Measurements from ENCODE around the gene TAF8.

The TAF8 gene

DNA sequence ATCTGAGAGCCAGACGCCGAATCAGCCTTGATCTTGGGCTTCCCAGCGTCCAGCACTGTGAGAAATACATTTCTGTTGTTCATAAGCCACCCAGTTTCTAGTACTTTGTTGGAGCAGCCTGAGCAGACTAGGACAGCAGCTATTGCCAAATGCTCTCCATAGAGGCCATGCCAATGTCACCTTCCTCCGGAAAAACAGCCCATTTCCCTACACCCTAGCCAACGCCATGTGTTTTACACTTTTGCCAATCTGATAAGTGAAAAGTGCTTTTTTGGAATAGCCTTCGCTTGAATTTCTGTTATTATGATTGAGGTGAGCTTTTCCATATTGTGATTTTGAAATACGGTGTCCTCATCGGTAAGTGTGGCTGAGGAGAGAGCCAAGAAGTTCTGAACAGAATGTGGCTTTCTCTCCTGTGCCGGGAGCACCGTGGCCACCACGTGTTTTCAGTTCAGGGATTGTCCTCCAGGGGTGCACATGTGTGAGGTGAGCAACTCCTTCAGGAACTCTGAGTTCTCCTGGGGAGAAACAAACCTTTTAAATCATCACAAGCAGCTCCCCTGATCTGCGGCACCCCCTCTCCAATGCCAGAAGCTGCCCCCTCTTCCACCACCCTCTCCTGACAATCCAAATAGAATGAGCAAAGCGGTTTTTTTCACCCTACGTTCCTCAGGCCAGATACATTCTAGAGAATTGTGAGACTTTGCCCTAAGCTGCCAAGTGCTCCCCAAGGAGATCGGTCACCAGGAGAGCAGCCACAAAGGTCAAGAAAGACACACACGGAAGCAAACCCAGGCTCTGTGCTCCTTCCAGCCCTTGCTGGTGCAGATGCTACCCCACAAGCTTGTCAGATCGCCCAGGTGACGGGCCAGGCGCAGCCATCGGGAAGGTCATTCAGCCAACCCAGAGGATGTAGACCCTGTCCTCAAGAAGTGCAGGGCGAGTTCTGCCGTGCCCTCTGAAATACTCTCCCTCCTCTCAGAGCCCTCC lies 36.0 kb downstream of the TAF8 start:
- no peaks in the 10 kb centered on the region for H3K9me3 ChIP-seq (replicated peaks in 1 of 2; ENCODE audit: control insufficient read depth in 2 of 2, insufficient read depth in 1 of 2, low read depth in 1 of 2, low read length in 2 of 2)
- no peak overlapping the region for H3K18ac ChIP-seq (ENCODE audit: low read length)
- H2BK120ac ChIP-seq (ENCODE audit: low read depth, low read length): no peak overlapping the region
- no peak overlapping the region for H3K9ac ChIP-seq (ENCODE audit: low read depth, low read length, poor library complexity)
- no CpG with 5 or more reads among the region's 22 CpGs for WGBS, 2 donors (ENCODE audit: extremely low coverage in 2 of 2, insufficient read length in 2 of 2, insufficient replicate concordance in 1 of 2)
- no peak overlapping the region for H4K91ac ChIP-seq (ENCODE audit: low read depth, low read length, poor library complexity)
- H3K36me3 ChIP-seq (replicated peaks in 1 of 2; ENCODE audit: control insufficient read depth in 2 of 2, insufficient read depth in 2 of 2, low read length in 2 of 2): peaks cover under 1 to 2% of the 10 kb centered on the region in 2 donors
- H3K4me1 ChIP-seq (ENCODE audit: control insufficient read depth in 2 of 2, insufficient read depth in 1 of 2, low read depth in 1 of 2, low read length in 2 of 2): peaks cover 0 to 4% of the 10 kb centered on the region in 2 donors
- no peaks in the 10 kb centered on the region for H3K79me1 ChIP-seq (ENCODE audit: low read depth, low read length)
- H2AK5ac ChIP-seq (ENCODE audit: low read depth, low read length): no peak overlapping the region
- H2AFZ ChIP-seq (ENCODE audit: low read length): no peak overlapping the region
- H3K14ac ChIP-seq (ENCODE audit: low read length): peak overlapping the region; percentile 47
- no peak overlapping the region for H3K23ac ChIP-seq (ENCODE audit: low read depth, low read length, poor library complexity)
- H4K8ac ChIP-seq (ENCODE audit: low read depth, low read length): no peak overlapping the region
- H2BK12ac ChIP-seq (ENCODE audit: low read length): no peak overlapping the region
- no peak overlapping the region for H3K27ac ChIP-seq (replicated peaks; ENCODE audit: low read length)
- no peak overlapping the region for H3K4me3 ChIP-seq (ENCODE audit: low read length in 2 of 2)
- no peak overlapping the region for H3K4ac ChIP-seq (ENCODE audit: low read length)
- no peak for DNase-seq (ENCODE audit: low spot score)
- peaks cover 0 to 3% (median 0%) of the 10 kb centered on the region in 3 experiments for H3K27me3 ChIP-seq (ENCODE audit: control insufficient read depth in 3 of 3, insufficient read depth in 3 of 3, low read depth in 1 of 3, low read length in 3 of 3)
- no peak overlapping the region for H2BK5ac ChIP-seq (ENCODE audit: low read length)
- no peak overlapping the region for H2BK15ac ChIP-seq (ENCODE audit: low read length)
- no peak overlapping the region for H3K4me2 ChIP-seq (ENCODE audit: insufficient read depth, low read length, poor library complexity, severe bottlenecking)

DNA sequence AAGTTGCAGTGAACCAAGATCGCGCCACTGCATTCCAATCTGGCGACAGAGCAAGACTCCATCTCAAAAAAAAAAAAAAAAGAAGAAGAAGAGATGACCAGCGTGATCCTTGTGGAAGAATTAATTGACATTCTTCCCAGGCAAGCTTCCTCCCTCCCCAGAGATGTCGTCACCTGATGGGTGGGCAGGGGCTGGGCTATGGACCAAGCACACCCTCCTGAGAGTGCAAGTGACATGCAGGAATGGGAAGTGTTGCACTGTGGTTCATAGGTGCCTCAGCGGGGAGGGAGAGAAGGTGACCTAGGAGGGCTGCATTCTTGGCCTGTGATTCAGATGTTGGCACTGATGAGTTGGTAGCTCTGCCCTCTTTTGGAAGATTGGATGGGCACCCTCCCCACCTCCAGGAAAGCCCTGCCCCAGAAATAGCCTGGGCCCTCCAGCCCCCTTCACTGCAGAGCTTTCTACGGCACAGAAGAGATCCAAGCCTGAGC lies 37.8 kb downstream of the TAF8 start:
- Histone ChIP-seq H3K4me1 (ENCODE audit: control insufficient read depth in 2 of 2, insufficient read depth in 1 of 2, low read depth in 1 of 2, low read length in 2 of 2) (peaks cover 0 to 5% of the 10 kb centered on the region in 2 donors), H3K79me1 (ENCODE audit: low read depth, low read length) (no peaks in the 10 kb centered on the region), H2BK5ac (ENCODE audit: low read length) (no peak overlapping the region), H3K27me3 (ENCODE audit: control insufficient read depth in 3 of 3, insufficient read depth in 3 of 3, low read depth in 1 of 3, low read length in 3 of 3) (peaks cover 0 to 3% (median 0%) of the 10 kb centered on the region in 3 experiments), H3K9me3 (replicated peaks in 1 of 2; ENCODE audit: control insufficient read depth in 2 of 2, insufficient read depth in 1 of 2, low read depth in 1 of 2, low read length in 2 of 2) (no peaks in the 10 kb centered on the region), H3K9ac (ENCODE audit: low read depth, low read length, poor library complexity) (peak overlapping the region; percentile 33), H2BK12ac (ENCODE audit: low read length) (no peak overlapping the region), H2BK120ac (ENCODE audit: low read depth, low read length) (no peak overlapping the region), H3K27ac (replicated peaks; ENCODE audit: low read length) (no peak overlapping the region), H3K36me3 (replicated peaks in 1 of 2; ENCODE audit: control insufficient read depth in 2 of 2, insufficient read depth in 2 of 2, low read length in 2 of 2) (peaks cover 0 to 2% of the 10 kb centered on the region in 2 donors), H3K4me3 (ENCODE audit: low read length in 2 of 2) (no peak overlapping the region), H2AK5ac (ENCODE audit: low read depth, low read length) (no peak overlapping the region), H4K91ac (ENCODE audit: low read depth, low read length, poor library complexity) (no peak overlapping the region), H2BK15ac (ENCODE audit: low read length) (no peak overlapping the region), H3K14ac (ENCODE audit: low read length) (no peak overlapping the region), H4K8ac (ENCODE audit: low read depth, low read length) (no peak overlapping the region), H3K18ac (ENCODE audit: low read length) (no peak overlapping the region), H3K23ac (ENCODE audit: low read depth, low read length, poor library complexity) (no peak overlapping the region), H3K4ac (ENCODE audit: low read length) (no peak overlapping the region), H3K4me2 (ENCODE audit: insufficient read depth, low read length, poor library complexity, severe bottlenecking) (no peak overlapping the region), H2AFZ (ENCODE audit: low read length) (no peak overlapping the region)
- no CpG with 5 or more reads among the region's 7 CpGs for WGBS, 2 donors (ENCODE audit: extremely low coverage in 2 of 2, insufficient read length in 2 of 2, insufficient replicate concordance in 1 of 2)
- DNase-seq (ENCODE audit: low spot score): no peak

DNA sequence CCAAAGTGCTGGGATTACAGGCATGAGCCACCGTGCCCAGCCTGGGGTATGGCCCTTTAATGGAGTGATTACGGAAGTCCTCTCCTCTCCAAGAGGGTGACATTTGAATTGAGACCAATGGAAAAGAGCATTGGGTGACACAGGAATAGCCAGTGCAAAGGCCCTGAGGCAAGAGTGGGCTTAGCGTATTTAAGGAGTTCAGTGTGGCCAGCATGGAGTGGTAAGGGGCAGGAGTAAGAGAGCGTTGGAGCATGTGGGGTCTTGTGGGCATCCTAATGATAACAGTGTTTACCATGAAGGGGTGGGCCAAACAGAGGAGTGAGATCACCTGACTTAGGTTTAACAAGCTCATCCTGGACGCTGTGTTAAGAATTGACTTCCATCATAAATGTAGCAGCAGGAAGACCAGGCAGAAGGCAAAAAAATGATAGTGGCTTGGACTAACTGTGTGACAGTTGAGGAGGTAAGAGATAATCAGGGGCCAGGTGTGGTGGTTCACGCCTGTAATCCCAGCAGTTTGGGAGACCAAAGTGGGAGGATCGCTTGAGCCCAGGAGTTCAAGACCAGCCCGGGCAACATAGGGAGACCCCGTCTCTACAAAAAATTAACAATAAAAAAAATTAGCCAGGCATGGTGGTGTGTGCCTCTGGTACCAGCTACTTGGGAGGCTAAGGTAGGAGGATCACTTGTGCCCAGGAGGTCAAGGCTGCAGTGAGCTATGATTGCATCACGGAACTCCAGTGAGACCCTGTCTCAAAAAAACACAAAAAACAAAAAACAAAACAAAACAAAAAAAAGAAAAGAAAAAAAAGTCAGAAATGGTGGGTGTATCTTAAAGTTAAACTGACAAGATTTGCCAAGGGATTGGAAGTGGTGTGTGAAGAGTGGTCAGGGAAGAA lies 40.7 kb downstream of the TAF8 start:
- Histone ChIP-seq H3K27me3 (ENCODE audit: control insufficient read depth in 3 of 3, insufficient read depth in 3 of 3, low read depth in 1 of 3, low read length in 3 of 3) (peaks cover 0 to 3% (median 0%) of the 10 kb centered on the region in 3 experiments), H4K91ac (ENCODE audit: low read depth, low read length, poor library complexity) (no peak overlapping the region), H4K8ac (ENCODE audit: low read depth, low read length) (no peak overlapping the region), H2BK5ac (ENCODE audit: low read length) (no peak overlapping the region), H2BK12ac (ENCODE audit: low read length) (no peak overlapping the region), H3K18ac (ENCODE audit: low read length) (no peak overlapping the region), H3K79me1 (ENCODE audit: low read depth, low read length) (no peaks in the 10 kb centered on the region), H3K23ac (ENCODE audit: low read depth, low read length, poor library complexity) (no peak overlapping the region), H3K4me1 (ENCODE audit: control insufficient read depth in 2 of 2, insufficient read depth in 1 of 2, low read depth in 1 of 2, low read length in 2 of 2) (peaks cover 0 to 5% of the 10 kb centered on the region in 2 donors), H3K14ac (ENCODE audit: low read length) (no peak overlapping the region), H3K9ac (ENCODE audit: low read depth, low read length, poor library complexity) (no peak overlapping the region), H3K9me3 (replicated peaks in 1 of 2; ENCODE audit: control insufficient read depth in 2 of 2, insufficient read depth in 1 of 2, low read depth in 1 of 2, low read length in 2 of 2) (no peaks in the 10 kb centered on the region), H2BK15ac (ENCODE audit: low read length) (no peak overlapping the region), H3K36me3 (replicated peaks in 1 of 2; ENCODE audit: control insufficient read depth in 2 of 2, insufficient read depth in 2 of 2, low read length in 2 of 2) (peaks cover 0 to 2% of the 10 kb centered on the region in 2 donors), H2BK120ac (ENCODE audit: low read depth, low read length) (no peak overlapping the region), H2AK5ac (ENCODE audit: low read depth, low read length) (no peak overlapping the region), H3K27ac (replicated peaks; ENCODE audit: low read length) (no peak overlapping the region), H2AFZ (ENCODE audit: low read length) (no peak overlapping the region), H3K4me3 (ENCODE audit: low read length in 2 of 2) (no peak overlapping the region), H3K4me2 (ENCODE audit: insufficient read depth, low read length, poor library complexity, severe bottlenecking) (no peak overlapping the region), H3K4ac (ENCODE audit: low read length) (no peak overlapping the region)
- WGBS, 2 donors (ENCODE audit: extremely low coverage in 2 of 2, insufficient read length in 2 of 2, insufficient replicate concordance in 1 of 2): no CpG with 5 or more reads among the region's 10 CpGs
- no peak for DNase-seq (ENCODE audit: low spot score)

Measured in neuronal stem cell (in vitro differentiated cells).